ENCODE results near the gene PCDH7. TPM values are rescaled to one million over a fixed set of nuclear protein-coding genes. Genes with fewer than 3 reads are reported as not detected.

PCDH7 gene
- polyA plus RNA-seq, 1 of the 3 experiments (the other 2 are of a cell fraction): 0.48 TPM

GRCh38 chr4:30756553-30756952 lies 36.4 kb downstream of the PCDH7 start:
- Histone ChIP-seq H3K79me2 (ENCODE audit: insufficient read depth) (no peaks in the 10 kb centered on the region), H3K9me3 (no peaks in the 10 kb centered on the region), H3K9me2 (no peaks in the 10 kb centered on the region), H3K36me3 (replicated peaks in 1 of 2; ENCODE audit: control insufficient read depth in 1 of 2, insufficient read depth in 2 of 2, low read length in 1 of 2) (no peaks in the 10 kb centered on the region), H3K4me3 (ENCODE audit: low read depth in 2 of 2, low read length in 1 of 2) (no peak overlapping the region), H3K4me2 (no peak overlapping the region), H3K27me3 (ENCODE audit: insufficient read depth) (no peaks in the 10 kb centered on the region), H4K20me1 (ENCODE audit: insufficient read depth) (no peaks in the 10 kb centered on the region), H3K4me1 (ENCODE audit: control insufficient read depth in 1 of 2, insufficient read depth in 2 of 2, low read depth in 1 of 2, low read length in 1 of 2) (peaks cover 0 to 27% of the 10 kb centered on the region in 2 experiments; a peak in 2 of 4 replicates), H3K27ac (ENCODE audit: low read depth in 2 of 2, low read length in 1 of 2) (no peak overlapping the region), H3K9ac (no peak overlapping the region), H2AFZ (ENCODE audit: low read depth) (peak overlapping the region; percentile 69; the same call in 1 of the 2 replicates), H3F3A (replicated peaks; ENCODE audit: insufficient read depth) (no peaks in the 10 kb centered on the region)
- no peak for DNase-seq
- ChIA-PET POLR2A (no interaction called here), CTCF (interaction anchor here (0.9 to 1.3 kb wide), 2 partner anchors 40 to 101 kb away, joined by 3 to 4 read pairs; no protein-coding TSS in a partner anchor)
- WGBS (ENCODE audit: low lambda C conversion rate): 82% methylated on average over 3 of the region's 3 CpGs
- no peak for TF ChIP-seq CHD2 (IDR thresholded peaks at IDR 0.05; ENCODE audit: low read length, partially characterized antibody)
- TF ChIP-seq NFIC (IDR thresholded peaks at IDR 0.05; ENCODE audit: borderline replicate concordance): no peak
- no peak for TF ChIP-seq USF2 (IDR thresholded peaks at IDR 0.05; ENCODE audit: borderline replicate concordance, low read depth, low read length)
- no peak for TF ChIP-seq NRF1 (IDR thresholded peaks at IDR 0.05; ENCODE audit: low read depth, low read length)
- TF ChIP-seq POLR2AphosphoS5 (IDR thresholded peaks at IDR 0.05; ENCODE audit: low read depth, low read length): no peak
- no peak for TF ChIP-seq PBX3 (IDR thresholded peaks at IDR 0.05)
- no peak for TF ChIP-seq EZH2phosphoT487 (IDR thresholded peaks at IDR 0.05; ENCODE audit: borderline replicate concordance, low read depth)
- TF ChIP-seq RAD21 (IDR thresholded peaks at IDR 0.05; ENCODE audit: low read length): no peak
- TF ChIP-seq EP300 (IDR thresholded peaks at IDR 0.05; ENCODE audit: borderline replicate concordance in 1 of 2, low read depth in 1 of 2, low read length in 1 of 2): no peak
- TF ChIP-seq SMC3 (IDR thresholded peaks at IDR 0.05; ENCODE audit: low read depth, low read length): no peak
- no peak for TF ChIP-seq CTCF (IDR thresholded peaks at IDR 0.05)

- Histone ChIP-seq H3K4me1 (ENCODE audit: control insufficient read depth in 1 of 2, insufficient read depth in 2 of 2, low read depth in 1 of 2, low read length in 1 of 2) (peaks cover 0 to 27% of the 10 kb centered on the region in 2 experiments; a peak in 2 of 4 replicates), H3K27ac (ENCODE audit: low read depth in 2 of 2, low read length in 1 of 2) (peak overlapping the region in 1 of 2 experiments; percentile 15; a peak in 2 of 4 replicates), H3K9me3 (no peaks in the 10 kb centered on the region), H2AFZ (ENCODE audit: low read depth) (peak overlapping the region; percentile 69; the same call in 1 of the 2 replicates), H3K9ac (no peak overlapping the region), H3K4me3 (ENCODE audit: low read depth in 2 of 2, low read length in 1 of 2) (no peak overlapping the region), H3K36me3 (replicated peaks in 1 of 2; ENCODE audit: control insufficient read depth in 1 of 2, insufficient read depth in 2 of 2, low read length in 1 of 2) (no peaks in the 10 kb centered on the region), H3K79me2 (ENCODE audit: insufficient read depth) (no peaks in the 10 kb centered on the region), H3F3A (replicated peaks; ENCODE audit: insufficient read depth) (no peaks in the 10 kb centered on the region), H3K27me3 (ENCODE audit: insufficient read depth) (no peaks in the 10 kb centered on the region), H3K4me2 (peak overlapping the region; percentile 39; the same call in 1 of the 2 replicates), H3K9me2 (no peaks in the 10 kb centered on the region), H4K20me1 (ENCODE audit: insufficient read depth) (no peaks in the 10 kb centered on the region)
- POLR2A ChIA-PET: no interaction called here
- 47% methylated on average over 6 of the region's 6 CpGs for WGBS (ENCODE audit: low lambda C conversion rate)
- TF ChIP-seq FOSL2 (IDR thresholded peaks at IDR 0.05; ENCODE audit: borderline replicate concordance, low read depth) (peak; percentile 34; the same call in 1 of the 2 replicates), PBX3 (IDR thresholded peaks at IDR 0.05) (peak; percentile 19; the same call in 1 of the 2 replicates), RCOR1 (IDR thresholded peaks at IDR 0.05; ENCODE audit: low read length) (no peak)
- CTCF ChIA-PET: interaction anchor here (1.3 kb wide), 1 partner anchor 100 kb away, joined by 3 read pairs; no protein-coding TSS in a partner anchor
- no peak for DNase-seq
These were observed 37.2 kb downstream of the PCDH7 start for GRCh38 chr4:30757357-30757756.

All from SK-N-SH (cell line).